Progenitor cell of endocrine pancreas (in vitro differentiated cells): Measurements from ENCODE around the gene EFHD2. TPM values are rescaled to one million over a fixed set of nuclear protein-coding genes. Genes with fewer than 3 reads are reported as not detected.
A peak's percentile ranks its signal among the peaks of the same experiment; 100 is the strongest.

ENCODE experiments used
- DNase-seq: peaks from one replicate; pipeline ENCODE4 v3.0.0; 2021; ENCODE audit warnings: low spot score; ENCODE audit not compliant: unreplicated experiment
- H3K27ac Mint-ChIP-seq: 2 replicates; pipeline ENCODE4 v1.8.0; 2021; ENCODE audit warnings: mild to moderate bottlenecking, moderate library complexity, mixed read lengths
- H3K27me3 Mint-ChIP-seq: 2 replicates; pipeline ENCODE4 v1.8.0; 2021; ENCODE audit warnings: mixed read lengths
- H3K36me3 Mint-ChIP-seq: 2 replicates; pipeline ENCODE4 v1.8.0; 2022; ENCODE audit warnings: mixed read lengths; ENCODE audit not compliant: insufficient read depth
- H3K4me1 Mint-ChIP-seq: 2 replicates; pipeline ENCODE4 v1.8.0; 2021; ENCODE audit warnings: low read depth, mixed read lengths
- H3K4me3 Mint-ChIP-seq: 2 replicates; pipeline ENCODE4 v1.8.0; 2021; ENCODE audit warnings: low read depth, mild to moderate bottlenecking, moderate library complexity, mixed read lengths
- H3K9me3 Mint-ChIP-seq: 2 replicates; pipeline ENCODE4 v1.8.0; 2021; ENCODE audit warnings: low read depth, mixed read lengths
- CTCF ChIP-seq: fragments of 200-600 bp; sonication (generic); IDR thresholded peaks from one replicate; pipeline ENCODE4 v1.5.0; 2021; ENCODE audit warnings: antibody characterized with exemption, mild to moderate bottlenecking; ENCODE audit not compliant: unreplicated experiment
- total RNA-seq: library from RNA; stranded (reverse); gene quantifications from 2 replicates; pipeline ENCODE4 v1.2.1, GENCODE V29; 2021

EFHD2 gene
- total RNA-seq, 1 donor from 2014 or later = 19.4 TPM

DNA sequence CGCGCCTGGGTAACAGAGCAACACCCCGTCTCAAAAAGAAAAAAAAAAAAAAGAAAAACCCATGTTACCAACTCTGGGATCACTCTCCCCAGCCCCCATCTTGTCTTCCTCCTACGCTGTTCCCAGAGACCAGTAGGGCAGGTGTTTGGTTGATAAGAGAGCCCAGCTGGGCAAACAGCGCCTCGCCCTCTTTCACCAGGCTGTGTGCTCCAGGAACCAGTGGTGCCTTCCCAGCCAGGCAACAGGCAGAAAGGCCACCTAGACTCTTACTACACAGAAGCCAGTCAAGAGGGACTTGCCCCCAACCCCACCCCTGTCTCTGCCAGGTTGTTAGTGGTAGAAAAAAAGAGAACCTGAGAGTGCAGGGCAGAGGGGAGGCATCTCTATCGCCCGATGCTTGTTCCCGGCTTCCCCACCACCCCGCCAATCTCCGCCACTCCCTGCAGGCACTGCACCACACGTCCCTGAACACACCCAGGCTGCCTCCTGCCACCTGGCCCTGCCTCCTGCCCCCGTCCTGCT lies 14.5 kb downstream of the EFHD2 start:
- Mint-ChIP-seq H3K36me3 (peaks cover 9% of the 10 kb centered on the region), H3K27ac (peak overlapping the region; percentile 94), H3K4me3 (peak overlapping the region; percentile 32), H3K9me3 (peaks cover 3% of the 10 kb centered on the region), H3K27me3 (no peaks in the 10 kb centered on the region), H3K4me1 (peaks cover 15% of the 10 kb centered on the region)
- no peak for TF ChIP-seq CTCF
- DNase-seq = no peak

- H3K36me3 Mint-ChIP-seq = peaks cover 9% of the 10 kb centered on the region
- peak overlapping the region; percentile 94 for H3K27ac Mint-ChIP-seq
- no peak overlapping the region for H3K4me3 Mint-ChIP-seq
- no peak for DNase-seq
- TF ChIP-seq CTCF = no peak
- H3K9me3 Mint-ChIP-seq = peaks cover 3% of the 10 kb centered on the region
- peaks cover 15% of the 10 kb centered on the region for H3K4me1 Mint-ChIP-seq
- no peaks in the 10 kb centered on the region for H3K27me3 Mint-ChIP-seq
Measured at GRCh38 chr1:15424981-15425380, 15.3 kb downstream of the EFHD2 start.

DNA sequence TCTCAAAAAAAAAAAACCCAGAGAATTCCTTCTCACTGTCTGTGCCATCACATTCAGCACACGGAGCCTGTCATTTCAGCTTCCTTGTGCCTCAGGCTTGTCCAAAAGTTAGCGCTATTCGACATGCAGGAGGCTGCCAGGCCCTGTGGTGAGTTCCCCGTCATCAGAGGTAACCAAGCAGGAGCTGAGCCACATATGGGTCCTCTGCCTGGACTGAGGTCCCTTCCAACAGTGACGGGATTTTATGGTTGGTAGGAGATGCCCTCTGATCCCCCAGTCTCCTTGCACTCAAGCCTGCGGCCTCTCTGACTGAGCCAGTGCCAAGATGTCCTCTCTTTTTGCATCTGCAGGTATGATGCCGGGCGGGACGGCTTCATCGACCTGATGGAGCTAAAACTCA lies 15.8 kb downstream of the EFHD2 start:
- Mint-ChIP-seq H3K4me1 (peaks cover 15% of the 10 kb centered on the region), H3K27ac (peak overlapping the region; percentile 89), H3K27me3 (no peaks in the 10 kb centered on the region), H3K4me3 (no peak overlapping the region), H3K36me3 (peaks cover 7% of the 10 kb centered on the region), H3K9me3 (peaks cover 3% of the 10 kb centered on the region)
- DNase-seq = no peak
- no peak for TF ChIP-seq CTCF

GRCh38 chr1:15425958-15426357 lies 16.3 kb downstream of the EFHD2 start:
- DNase-seq = no peak
- peaks cover 6% of the 10 kb centered on the region for H3K36me3 Mint-ChIP-seq
- H3K9me3 Mint-ChIP-seq = peaks cover 1% of the 10 kb centered on the region
- peaks cover 15% of the 10 kb centered on the region for H3K4me1 Mint-ChIP-seq
- TF ChIP-seq CTCF = no peak
- no peaks in the 10 kb centered on the region for H3K27me3 Mint-ChIP-seq
- no peak overlapping the region for H3K4me3 Mint-ChIP-seq
- H3K27ac Mint-ChIP-seq = peak overlapping the region; percentile 89

DNA sequence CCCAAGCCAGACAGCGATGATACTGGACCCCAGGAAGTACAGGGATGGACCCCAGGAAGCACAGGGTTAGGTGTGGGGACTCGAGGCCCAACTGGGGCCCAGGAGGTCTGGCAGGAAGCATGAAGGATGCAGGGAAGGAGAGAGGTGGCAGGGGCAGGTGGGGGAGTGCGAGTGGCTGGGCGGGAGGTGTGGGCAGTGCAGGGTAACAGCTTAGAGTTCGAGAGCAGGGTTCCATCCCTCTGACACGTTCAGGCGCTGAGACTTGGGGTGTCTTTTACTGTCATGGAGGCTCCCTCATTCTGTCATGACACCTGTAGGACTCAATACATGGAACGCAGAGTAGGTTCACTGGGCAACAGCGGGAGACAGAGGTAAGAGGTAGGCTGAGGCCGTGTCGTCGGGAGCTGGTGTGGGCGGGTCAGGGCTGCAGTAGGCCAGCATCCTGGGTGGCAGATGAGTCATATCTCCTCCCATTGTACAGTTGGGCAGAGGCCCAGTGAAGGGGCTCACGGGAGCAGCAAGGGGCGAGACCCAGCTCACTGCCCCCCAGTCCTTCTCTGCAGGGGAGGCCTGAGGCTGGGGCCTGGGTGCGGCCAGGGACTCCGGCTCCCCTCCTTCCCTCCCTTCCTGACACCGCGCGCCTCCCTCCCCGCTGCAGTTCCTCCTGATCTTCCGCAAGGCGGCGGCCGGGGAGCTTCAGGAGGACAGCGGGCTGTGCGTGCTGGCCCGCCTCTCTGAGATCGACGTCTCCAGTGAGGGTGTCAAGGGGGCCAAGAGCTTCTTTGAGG lies 17.0 kb downstream of the EFHD2 start:
- peak overlapping the region; percentile 89 for H3K27ac Mint-ChIP-seq
- no peaks in the 10 kb centered on the region for H3K27me3 Mint-ChIP-seq
- no peak for TF ChIP-seq CTCF
- peaks cover 14% of the 10 kb centered on the region for H3K4me1 Mint-ChIP-seq
- H3K9me3 Mint-ChIP-seq = no peaks in the 10 kb centered on the region
- no peak overlapping the region for H3K4me3 Mint-ChIP-seq
- no peak for DNase-seq
- H3K36me3 Mint-ChIP-seq = peaks cover 4% of the 10 kb centered on the region
